Lower lobe of right lung (tissue), 2 donors: ENCODE results near the gene SH3BGRL2. TPM values are rescaled to one million over a fixed set of nuclear protein-coding genes. Genes with fewer than 3 reads are reported as not detected.
A peak's percentile ranks its signal among the peaks of the same experiment; 100 is the strongest.

Experiments used
- ATAC-seq, 2 donors: fragments of 200-7000 bp; cut with Tn5 transposase; one replicate each; pipeline ENCODE4 v1.9.1; 2020 to 2022; ENCODE audit warnings: mild to moderate bottlenecking in 2 of 2, moderate library complexity in 2 of 2
- DNase-seq: peaks from one replicate; pipeline ENCODE4 v3.0.0-alpha.2; 2020
- H3K27ac ChIP-seq: fragments of 200-600 bp; one replicate; pipeline ENCODE4 v1.8.0; 2022
- H3K27me3 ChIP-seq: fragments of 200-600 bp; one replicate; pipeline ENCODE4 v1.8.0; 2022; ENCODE audit warnings: low read depth
- H3K36me3 ChIP-seq: fragments of 200-600 bp; one replicate; pipeline ENCODE4 v1.8.0; 2022; ENCODE audit warnings: mild to moderate bottlenecking
- H3K4me1 ChIP-seq: fragments of 200-600 bp; one replicate; pipeline ENCODE4 v1.8.0; 2022
- H3K4me3 ChIP-seq: fragments of 200-600 bp; one replicate; pipeline ENCODE4 v1.8.0; 2022; ENCODE audit warnings: mild to moderate bottlenecking
- H3K9me3 ChIP-seq: fragments of 200-600 bp; one replicate; pipeline ENCODE4 v1.8.0; 2022
- intact Hi-C: fragments of 100-400 bp; cut with DNase I; formaldehyde crosslinking; loops from one replicate; pipeline ENCODE4 v1.11.0; 2022
- total RNA-seq: library from RNA; stranded (reverse); fragmentation: NEBNext Ultra II Directional; extraction: Animal tissue kit (Norgen Biotek cat#: 25700); gene quantifications from one replicate; pipeline ENCODE4 v1.2.1, GENCODE V29; 2021
- TF ChIP-seq, protein P1 (sequence below): fragments of 200-600 bp; IDR thresholded peaks from one replicate; pipeline ENCODE4 v1.8.0; 2022; ENCODE audit warnings: antibody characterized with exemption, mild to moderate bottlenecking
- donor health status: DM: no; HTN: yes; CAD: no; lungs with severe emphysema.

SH3BGRL2 gene
- total RNA-seq, 1 donor from 2014 or later: 28.9 TPM

DNA sequence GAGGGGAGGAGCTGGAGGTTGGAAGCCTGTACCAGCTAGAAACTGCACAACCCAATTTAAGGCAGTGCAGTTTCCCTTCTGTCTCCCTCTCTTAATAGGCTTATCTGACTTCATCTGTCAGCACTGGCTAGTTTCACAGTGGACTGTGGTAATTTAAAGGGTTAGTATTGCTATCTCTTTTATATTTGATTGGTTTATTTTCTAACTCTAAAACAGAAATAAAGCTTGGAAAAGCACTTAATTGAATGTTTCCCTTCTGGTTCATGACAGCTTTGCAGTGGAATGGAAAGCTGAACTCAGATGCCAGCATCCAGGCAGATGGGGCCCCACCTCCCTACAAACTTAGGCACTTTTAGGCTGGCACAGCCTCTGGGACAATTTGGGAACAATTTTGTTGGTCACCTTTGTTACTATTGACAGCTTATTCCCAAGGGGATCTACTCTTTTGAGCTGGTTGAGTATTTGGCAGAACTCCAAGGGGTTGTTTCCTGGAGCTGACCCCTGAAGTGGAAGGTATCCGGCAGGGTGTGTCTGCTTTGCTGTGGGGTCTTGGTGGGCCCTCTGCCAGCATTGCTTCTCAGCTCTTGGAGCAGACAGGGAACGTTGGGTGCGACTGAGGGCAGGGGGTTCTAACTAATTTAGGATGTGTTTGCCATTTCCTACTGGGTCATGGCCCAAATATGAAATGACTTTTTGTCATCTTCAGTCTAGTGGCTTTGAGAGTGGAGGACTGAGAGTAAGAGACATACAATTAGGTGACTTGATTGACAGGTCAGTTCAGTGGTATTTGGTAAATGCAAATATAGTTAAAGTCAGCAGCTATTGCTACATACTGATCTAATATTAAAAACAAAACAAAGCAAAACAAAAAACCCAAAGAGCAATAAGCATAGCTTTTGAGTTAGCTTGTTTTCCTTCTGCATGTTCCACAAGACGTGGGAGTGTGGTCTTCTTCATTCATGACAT is 9.3 kb downstream of the SH3BGRL2 start:
- Histone ChIP-seq H3K4me1 (peaks cover 7% of the 10 kb centered on the region), H3K27ac (no peak overlapping the region), H3K36me3 (no peaks in the 10 kb centered on the region), H3K27me3 (no peaks in the 10 kb centered on the region), H3K4me3 (no peak overlapping the region), H3K9me3 (no peaks in the 10 kb centered on the region)
- TF ChIP-seq, protein P1, sequence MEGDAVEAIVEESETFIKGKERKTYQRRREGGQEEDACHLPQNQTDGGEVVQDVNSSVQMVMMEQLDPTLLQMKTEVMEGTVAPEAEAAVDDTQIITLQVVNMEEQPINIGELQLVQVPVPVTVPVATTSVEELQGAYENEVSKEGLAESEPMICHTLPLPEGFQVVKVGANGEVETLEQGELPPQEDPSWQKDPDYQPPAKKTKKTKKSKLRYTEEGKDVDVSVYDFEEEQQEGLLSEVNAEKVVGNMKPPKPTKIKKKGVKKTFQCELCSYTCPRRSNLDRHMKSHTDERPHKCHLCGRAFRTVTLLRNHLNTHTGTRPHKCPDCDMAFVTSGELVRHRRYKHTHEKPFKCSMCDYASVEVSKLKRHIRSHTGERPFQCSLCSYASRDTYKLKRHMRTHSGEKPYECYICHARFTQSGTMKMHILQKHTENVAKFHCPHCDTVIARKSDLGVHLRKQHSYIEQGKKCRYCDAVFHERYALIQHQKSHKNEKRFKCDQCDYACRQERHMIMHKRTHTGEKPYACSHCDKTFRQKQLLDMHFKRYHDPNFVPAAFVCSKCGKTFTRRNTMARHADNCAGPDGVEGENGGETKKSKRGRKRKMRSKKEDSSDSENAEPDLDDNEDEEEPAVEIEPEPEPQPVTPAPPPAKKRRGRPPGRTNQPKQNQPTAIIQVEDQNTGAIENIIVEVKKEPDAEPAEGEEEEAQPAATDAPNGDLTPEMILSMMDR: no peak
- DNase-seq (no peak), ATAC-seq (peak in 1 of 2 donors; percentile 28)
- intact Hi-C loops: no loop called here

DNA sequence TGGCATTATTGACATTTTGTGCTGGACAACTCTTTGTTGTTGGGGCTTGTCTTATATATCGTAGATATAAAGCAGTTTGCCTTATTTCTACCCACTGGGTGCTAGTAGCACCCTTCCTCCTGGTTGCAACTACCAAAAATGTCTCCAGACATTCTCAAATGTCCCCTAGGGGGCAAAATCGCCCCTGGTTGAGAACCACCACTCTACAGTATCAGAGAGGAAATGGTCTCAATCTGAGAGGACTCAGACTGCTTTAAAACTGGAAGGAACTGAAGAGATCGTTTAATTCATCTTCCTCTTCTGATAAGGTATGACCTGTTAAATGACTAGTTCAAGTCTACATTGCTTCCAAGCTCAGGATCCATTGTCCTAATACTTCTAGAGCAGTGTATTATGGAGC is 14.9 kb downstream of the SH3BGRL2 start:
- no peaks in the 10 kb centered on the region for H3K9me3 ChIP-seq
- ATAC-seq (no peak), DNase-seq (no peak)
- no peak overlapping the region for H3K4me3 ChIP-seq
- TF ChIP-seq, protein P1: peak; percentile 13
- H3K4me1 ChIP-seq: peaks cover 12% of the 10 kb centered on the region
- H3K36me3 ChIP-seq: no peaks in the 10 kb centered on the region
- intact Hi-C loops: no loop called here
- no peak overlapping the region for H3K27ac ChIP-seq
- H3K27me3 ChIP-seq: no peaks in the 10 kb centered on the region

DNA sequence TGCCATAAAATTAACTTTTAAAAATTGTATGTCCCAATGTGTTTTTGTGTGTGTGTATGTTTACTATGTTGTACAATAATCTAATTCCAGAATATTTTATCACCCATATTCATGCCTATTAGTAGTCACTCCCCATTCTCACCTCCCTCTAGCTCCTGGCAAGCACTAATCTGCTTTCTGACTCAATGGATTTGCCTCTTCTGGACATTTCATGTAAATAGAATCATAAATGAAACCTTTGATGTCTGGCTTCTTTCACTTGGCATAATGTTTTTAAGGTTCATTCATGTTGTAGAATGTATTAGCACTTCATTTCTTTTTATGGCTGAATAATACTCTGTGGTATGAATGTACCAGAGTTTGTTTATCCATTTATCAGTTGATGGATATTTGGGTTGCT is 15.4 kb downstream of the SH3BGRL2 start:
- TF ChIP-seq, protein P1: no peak
- no peak for DNase-seq
- Histone ChIP-seq H3K36me3 (no peaks in the 10 kb centered on the region), H3K27ac (no peak overlapping the region), H3K27me3 (no peaks in the 10 kb centered on the region), H3K4me1 (peaks cover 12% of the 10 kb centered on the region), H3K9me3 (no peaks in the 10 kb centered on the region), H3K4me3 (no peak overlapping the region)
- no peak for ATAC-seq
- intact Hi-C loops: no loop called here

DNA sequence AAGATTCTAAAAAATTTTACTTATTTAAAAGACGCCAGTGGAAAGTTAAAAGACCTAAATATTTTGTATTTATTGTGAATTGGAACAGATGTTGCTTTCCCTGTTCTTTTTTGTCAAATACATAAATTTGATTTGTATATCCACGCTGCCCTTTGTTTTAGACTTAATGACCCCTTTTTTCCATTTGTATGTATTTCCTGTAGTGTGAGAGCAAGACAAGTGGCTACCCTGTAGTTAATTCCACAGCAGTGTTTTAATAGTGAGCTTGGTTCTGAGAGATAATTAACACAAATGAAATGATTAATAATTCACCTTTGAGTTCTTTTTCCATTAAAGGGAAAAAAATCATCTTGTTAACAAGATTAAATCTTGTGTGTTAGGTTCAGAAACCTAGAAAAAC is 16.6 kb downstream of the SH3BGRL2 start:
- Histone ChIP-seq H3K9me3 (no peaks in the 10 kb centered on the region), H3K27ac (no peak overlapping the region), H3K4me3 (no peak overlapping the region), H3K36me3 (no peaks in the 10 kb centered on the region), H3K4me1 (peaks cover 12% of the 10 kb centered on the region), H3K27me3 (no peaks in the 10 kb centered on the region)
- intact Hi-C loops: no loop called here
- TF ChIP-seq, protein P1: no peak
- DNase-seq (no peak), ATAC-seq (no peak)

DNA sequence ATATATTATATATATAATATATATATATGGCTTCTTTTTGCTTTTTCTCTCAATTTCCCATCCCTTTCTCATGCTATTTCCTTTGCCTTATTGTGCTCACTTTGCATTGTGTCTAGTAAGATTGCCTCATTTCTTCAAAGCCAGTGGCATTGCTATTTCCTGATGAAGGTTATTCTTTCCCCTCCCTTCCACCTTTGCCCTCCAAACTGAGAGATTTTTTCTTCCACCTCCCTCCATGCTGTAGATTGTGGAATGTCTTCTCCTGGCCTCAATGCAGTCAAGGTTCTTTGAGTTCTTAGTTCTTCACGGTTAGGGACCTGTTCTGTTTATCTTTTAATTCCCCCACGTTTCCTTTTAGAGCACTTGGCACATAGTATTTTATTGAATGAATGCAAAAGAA is 17.2 kb downstream of the SH3BGRL2 start:
- TF ChIP-seq, protein P1: no peak
- ATAC-seq (no peak), DNase-seq (no peak)
- H3K27me3 ChIP-seq: no peaks in the 10 kb centered on the region
- H3K27ac ChIP-seq: no peak overlapping the region
- no peaks in the 10 kb centered on the region for H3K36me3 ChIP-seq
- no peak overlapping the region for H3K4me3 ChIP-seq
- no peaks in the 10 kb centered on the region for H3K9me3 ChIP-seq
- intact Hi-C loops: no loop called here
- peaks cover 12% of the 10 kb centered on the region for H3K4me1 ChIP-seq
